ENCODE results near the gene UGT8.
"Not testable (repeated sequence)": the region's sequence is repeated elsewhere in the genome, so short reads cannot be mapped to it uniquely, and the experiment has no call there.

UGT8 gene

DNA sequence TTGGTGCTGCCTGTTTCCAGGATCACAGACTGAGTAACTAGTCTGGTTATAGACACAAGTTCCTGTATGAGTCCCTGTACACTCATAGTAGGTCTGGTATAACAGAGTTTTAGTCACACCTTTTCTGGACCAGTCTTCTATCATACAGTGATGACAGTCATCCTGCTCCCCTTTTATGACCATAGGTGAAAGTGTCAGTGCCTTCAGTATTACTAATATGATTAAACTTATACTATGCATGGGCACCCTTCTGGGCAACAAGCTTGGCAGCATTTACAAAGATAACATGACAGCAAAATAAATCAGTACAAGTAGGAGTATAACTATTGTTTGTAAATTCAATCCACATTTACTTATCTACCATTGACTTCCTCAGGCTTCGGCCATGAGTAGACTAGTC lies 8.2 kb upstream of the UGT8 start:
- H3K36me3 ChIP-seq (ENCODE audit: control insufficient read depth in 5 of 5, insufficient read depth in 5 of 5, low read length in 5 of 5); H3K9me3 ChIP-seq (ENCODE audit: control insufficient read depth in 5 of 5, low read length in 5 of 5); H3K9ac ChIP-seq (ENCODE audit: low read length in 5 of 5); H3K27me3 ChIP-seq (ENCODE audit: control insufficient read depth in 5 of 5, insufficient read depth in 4 of 5, low read length in 5 of 5); H3K27ac ChIP-seq (ENCODE audit: low read depth, low read length); H3K4me1 ChIP-seq (ENCODE audit: control insufficient read depth in 5 of 5, insufficient read depth in 5 of 5, low read length in 5 of 5); H3K4me3 ChIP-seq (ENCODE audit: low read depth in 1 of 5, low read length in 5 of 5): not testable (repeated sequence)

DNA sequence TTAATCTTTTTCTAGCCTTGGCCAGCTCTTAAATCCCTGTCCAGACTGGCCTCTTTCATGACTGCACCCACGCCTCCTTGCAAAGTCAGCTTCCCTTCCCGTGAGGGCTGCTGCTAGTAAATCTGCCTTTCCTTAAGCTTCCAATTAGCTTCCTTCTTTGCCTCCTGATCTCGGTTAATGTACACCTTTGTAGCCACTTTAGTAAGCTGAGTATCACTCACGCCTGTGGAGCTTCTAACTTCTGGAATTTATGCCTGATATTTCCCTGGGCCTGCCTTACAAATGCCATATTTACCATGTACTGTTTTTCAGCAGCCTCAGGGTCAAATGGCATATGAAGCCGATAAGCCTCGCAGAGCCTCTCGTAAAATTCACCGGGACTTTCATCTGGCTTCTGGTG lies 5.1 kb upstream of the UGT8 start:
- no peak overlapping the region for H3K4me3 ChIP-seq (ENCODE audit: low read depth in 1 of 5, low read length in 5 of 5)
- H3K27me3 ChIP-seq (ENCODE audit: control insufficient read depth in 5 of 5, insufficient read depth in 4 of 5, low read length in 5 of 5) = peaks cover 7 to 20% (median 10%) of the 10 kb centered on the region in 5 donors
- peaks cover 0 to 8% (median 7%) of the 10 kb centered on the region in 5 donors for H3K4me1 ChIP-seq (ENCODE audit: control insufficient read depth in 5 of 5, insufficient read depth in 5 of 5, low read length in 5 of 5)
- H3K9ac ChIP-seq (ENCODE audit: low read length in 5 of 5) = no peak overlapping the region
- no peaks in the 10 kb centered on the region for H3K9me3 ChIP-seq (ENCODE audit: control insufficient read depth in 5 of 5, low read length in 5 of 5)
- H3K27ac ChIP-seq (ENCODE audit: low read depth, low read length) = no peak overlapping the region
- H3K36me3 ChIP-seq (ENCODE audit: control insufficient read depth in 5 of 5, insufficient read depth in 5 of 5, low read length in 5 of 5) = no peaks in the 10 kb centered on the region

DNA sequence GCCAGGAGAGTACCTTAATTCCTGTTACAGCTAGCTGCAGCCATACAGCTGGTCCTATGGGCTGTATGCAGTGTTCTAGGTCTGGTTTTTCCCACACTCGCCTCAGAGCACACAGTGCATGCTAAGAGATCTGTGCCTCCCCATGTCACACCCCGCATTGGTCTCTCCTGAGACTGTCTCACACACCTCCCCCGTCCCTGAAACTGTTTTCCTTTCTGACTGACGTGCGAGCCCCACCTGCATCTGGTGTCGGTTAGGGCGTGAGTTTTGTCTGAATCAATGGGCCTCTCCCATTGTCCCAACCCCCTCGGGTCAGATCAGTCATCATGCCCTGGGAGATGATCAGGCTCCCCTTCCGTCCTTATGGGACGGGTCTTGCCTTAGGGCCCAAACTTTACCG lies 3.4 kb upstream of the UGT8 start:
- Histone ChIP-seq H3K9ac (ENCODE audit: low read length in 5 of 5) (no peak overlapping the region), H3K4me1 (ENCODE audit: control insufficient read depth in 5 of 5, insufficient read depth in 5 of 5, low read length in 5 of 5) (peaks cover 0 to 22% (median 21%) of the 10 kb centered on the region in 5 donors), H3K9me3 (ENCODE audit: control insufficient read depth in 5 of 5, low read length in 5 of 5) (no peaks in the 10 kb centered on the region), H3K36me3 (ENCODE audit: control insufficient read depth in 5 of 5, insufficient read depth in 5 of 5, low read length in 5 of 5) (no peaks in the 10 kb centered on the region), H3K27me3 (ENCODE audit: control insufficient read depth in 5 of 5, insufficient read depth in 4 of 5, low read length in 5 of 5) (peaks cover 7 to 33% (median 21%) of the 10 kb centered on the region in 5 donors), H3K27ac (ENCODE audit: low read depth, low read length) (no peak overlapping the region), H3K4me3 (ENCODE audit: low read depth in 1 of 5, low read length in 5 of 5) (no peak overlapping the region)

DNA sequence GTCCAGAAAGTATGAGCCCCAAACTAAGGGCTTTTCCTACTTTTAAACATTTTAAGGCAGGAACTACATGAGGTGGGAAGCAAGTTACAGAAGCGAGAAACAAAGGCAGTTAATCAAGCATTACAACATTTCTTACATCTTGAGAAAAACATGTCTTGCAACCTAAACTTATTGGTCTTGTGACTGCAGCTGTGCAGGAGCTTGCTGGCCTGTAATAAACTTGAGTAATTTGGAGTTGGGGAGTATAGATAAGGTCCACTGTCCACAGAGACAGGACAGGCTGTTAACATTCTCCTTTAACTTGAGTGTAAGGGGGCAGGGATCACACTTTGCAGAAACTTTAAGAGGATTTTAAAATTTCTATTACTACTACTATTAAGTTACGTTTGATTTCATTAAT lies 2.7 kb upstream of the UGT8 start:
- peaks cover 7 to 37% (median 21%) of the 10 kb centered on the region in 5 donors for H3K27me3 ChIP-seq (ENCODE audit: control insufficient read depth in 5 of 5, insufficient read depth in 4 of 5, low read length in 5 of 5)
- peaks cover 0 to 22% (median 21%) of the 10 kb centered on the region in 5 donors for H3K4me1 ChIP-seq (ENCODE audit: control insufficient read depth in 5 of 5, insufficient read depth in 5 of 5, low read length in 5 of 5)
- no peaks in the 10 kb centered on the region for H3K36me3 ChIP-seq (ENCODE audit: control insufficient read depth in 5 of 5, insufficient read depth in 5 of 5, low read length in 5 of 5)
- H3K9me3 ChIP-seq (ENCODE audit: control insufficient read depth in 5 of 5, low read length in 5 of 5) = no peaks in the 10 kb centered on the region
- H3K27ac ChIP-seq (ENCODE audit: low read depth, low read length) = no peak overlapping the region
- no peak overlapping the region for H3K9ac ChIP-seq (ENCODE audit: low read length in 5 of 5)
- no peak overlapping the region for H3K4me3 ChIP-seq (ENCODE audit: low read depth in 1 of 5, low read length in 5 of 5)

DNA sequence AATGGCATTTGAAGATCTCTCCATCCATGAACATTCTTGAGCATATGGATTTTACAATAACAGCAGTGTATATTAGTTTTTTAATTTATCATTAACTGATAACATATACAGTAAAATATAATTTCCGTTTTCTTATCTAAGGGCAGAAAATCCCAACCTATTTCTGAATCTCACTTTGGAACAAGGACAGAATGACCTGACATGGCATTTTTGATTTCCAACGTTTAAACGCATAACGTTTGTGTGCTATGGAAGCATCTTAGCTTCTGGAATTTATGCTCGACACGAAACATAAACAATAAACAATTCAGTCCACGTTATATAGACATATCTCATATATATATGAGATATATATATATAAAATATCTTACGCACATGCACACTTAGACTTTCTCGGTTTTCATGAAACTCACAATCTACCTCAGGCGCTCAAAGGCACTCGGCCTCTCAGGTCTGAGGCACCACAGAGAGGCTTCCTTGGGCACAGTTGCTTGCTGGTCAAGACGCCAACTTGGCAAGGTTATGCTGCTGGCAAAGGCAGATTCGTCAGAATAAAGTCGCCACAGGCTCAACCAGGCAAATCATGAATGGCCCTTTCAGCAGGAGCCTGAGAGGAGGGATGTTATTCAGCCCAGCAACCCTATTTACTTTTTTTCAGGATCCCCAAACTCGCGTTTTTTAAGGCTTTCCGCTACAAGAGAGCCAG lies 1.0 kb upstream of the UGT8 start:
- Histone ChIP-seq H3K4me1 (ENCODE audit: control insufficient read depth in 5 of 5, insufficient read depth in 5 of 5, low read length in 5 of 5) (peaks cover 0 to 22% (median 21%) of the 10 kb centered on the region in 5 donors), H3K36me3 (ENCODE audit: control insufficient read depth in 5 of 5, insufficient read depth in 5 of 5, low read length in 5 of 5) (no peaks in the 10 kb centered on the region), H3K9me3 (ENCODE audit: control insufficient read depth in 5 of 5, low read length in 5 of 5) (no peaks in the 10 kb centered on the region), H3K4me3 (ENCODE audit: low read depth in 1 of 5, low read length in 5 of 5) (peak overlapping the region in 2 of 5 donors; percentile 71 to 78), H3K27ac (ENCODE audit: low read depth, low read length) (no peak overlapping the region), H3K27me3 (ENCODE audit: control insufficient read depth in 5 of 5, insufficient read depth in 4 of 5, low read length in 5 of 5) (peaks cover 7 to 37% (median 21%) of the 10 kb centered on the region in 5 donors), H3K9ac (ENCODE audit: low read length in 5 of 5) (no peak overlapping the region)

DNA sequence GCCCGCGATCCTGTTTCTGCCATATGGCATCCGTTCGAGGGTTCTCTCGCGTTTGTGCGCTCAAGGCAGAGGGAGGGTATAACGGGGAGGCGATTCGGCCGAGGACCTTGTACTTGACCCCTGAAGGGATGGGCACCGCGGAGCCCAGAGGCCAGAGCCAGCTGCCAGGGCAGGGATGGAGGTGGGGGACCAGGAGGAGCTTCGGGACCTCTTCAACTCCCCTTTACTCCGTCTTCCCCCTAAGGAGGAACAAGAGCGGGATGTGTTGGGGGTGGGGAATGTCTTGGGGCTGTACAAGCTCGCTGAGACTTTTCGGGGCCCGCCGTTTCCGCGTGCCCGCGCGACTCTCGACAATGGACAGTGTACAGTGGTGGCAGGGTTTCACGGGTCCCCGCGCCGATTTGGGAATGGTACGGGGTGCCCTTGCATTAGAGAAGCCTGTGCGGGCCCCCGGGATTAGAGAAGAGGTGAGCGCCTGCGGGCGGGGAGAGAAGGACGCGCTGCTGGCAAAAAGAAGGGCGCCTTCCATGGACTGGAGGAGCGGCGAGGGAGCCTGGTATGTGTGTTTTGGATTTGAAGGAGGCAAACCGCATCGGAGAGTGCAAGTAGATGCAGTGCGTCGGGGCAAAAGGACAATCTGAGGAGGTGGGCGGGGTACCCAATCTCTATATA lies 760 bp downstream of the UGT8 start:
- no peak overlapping the region for H3K27ac ChIP-seq (ENCODE audit: low read depth, low read length)
- no peaks in the 10 kb centered on the region for H3K9me3 ChIP-seq (ENCODE audit: control insufficient read depth in 5 of 5, low read length in 5 of 5)
- peaks cover 0 to 22% (median 21%) of the 10 kb centered on the region in 5 donors for H3K4me1 ChIP-seq (ENCODE audit: control insufficient read depth in 5 of 5, insufficient read depth in 5 of 5, low read length in 5 of 5)
- H3K4me3 ChIP-seq (ENCODE audit: low read depth in 1 of 5, low read length in 5 of 5) = peak overlapping the region; percentile 31 to 71 (median 65)
- H3K36me3 ChIP-seq (ENCODE audit: control insufficient read depth in 5 of 5, insufficient read depth in 5 of 5, low read length in 5 of 5) = no peaks in the 10 kb centered on the region
- H3K27me3 ChIP-seq (ENCODE audit: control insufficient read depth in 5 of 5, insufficient read depth in 4 of 5, low read length in 5 of 5) = peaks cover 7 to 33% (median 21%) of the 10 kb centered on the region in 5 donors
- no peak overlapping the region for H3K9ac ChIP-seq (ENCODE audit: low read length in 5 of 5)

DNA sequence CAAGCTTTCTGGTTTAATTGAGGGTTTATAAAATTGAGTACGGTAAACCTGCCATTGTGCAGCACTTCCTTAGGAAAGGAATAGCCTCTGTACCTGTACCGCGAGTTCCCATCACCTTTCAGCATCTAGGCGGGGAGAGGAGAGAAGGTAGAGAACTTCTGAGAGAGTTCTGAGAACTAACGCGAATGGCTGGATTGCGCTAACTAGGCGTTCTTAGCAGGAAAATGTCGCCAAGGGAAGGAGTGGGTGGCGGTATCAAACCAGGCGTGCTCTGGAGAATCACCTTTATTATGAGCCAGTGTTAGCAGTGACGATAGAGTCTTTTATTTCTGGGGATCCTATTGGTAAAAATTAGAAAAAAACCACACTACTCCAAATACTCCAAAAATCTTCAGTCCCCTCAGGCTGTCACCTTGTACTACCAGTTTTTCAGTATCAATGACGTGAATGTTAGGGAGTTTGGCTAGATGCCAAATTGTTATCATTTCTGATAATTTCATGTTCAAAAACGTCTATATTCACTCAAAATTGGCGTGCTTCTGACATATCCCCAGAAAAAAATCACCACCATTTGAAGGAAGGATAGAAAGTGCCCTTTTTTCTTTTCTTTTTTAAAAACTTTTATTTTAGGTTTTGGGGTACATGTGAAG lies 1.4 kb downstream of the UGT8 start:
- Histone ChIP-seq H3K9ac (ENCODE audit: low read length in 5 of 5) (no peak overlapping the region), H3K9me3 (ENCODE audit: control insufficient read depth in 5 of 5, low read length in 5 of 5) (no peaks in the 10 kb centered on the region), H3K27ac (ENCODE audit: low read depth, low read length) (no peak overlapping the region), H3K36me3 (ENCODE audit: control insufficient read depth in 5 of 5, insufficient read depth in 5 of 5, low read length in 5 of 5) (no peaks in the 10 kb centered on the region), H3K4me1 (ENCODE audit: control insufficient read depth in 5 of 5, insufficient read depth in 5 of 5, low read length in 5 of 5) (peaks cover 0 to 22% (median 21%) of the 10 kb centered on the region in 5 donors), H3K27me3 (ENCODE audit: control insufficient read depth in 5 of 5, insufficient read depth in 4 of 5, low read length in 5 of 5) (peaks cover 7 to 30% (median 21%) of the 10 kb centered on the region in 5 donors), H3K4me3 (ENCODE audit: low read depth in 1 of 5, low read length in 5 of 5) (peak overlapping the region in 2 of 5 donors; percentile 70 to 71)

DNA sequence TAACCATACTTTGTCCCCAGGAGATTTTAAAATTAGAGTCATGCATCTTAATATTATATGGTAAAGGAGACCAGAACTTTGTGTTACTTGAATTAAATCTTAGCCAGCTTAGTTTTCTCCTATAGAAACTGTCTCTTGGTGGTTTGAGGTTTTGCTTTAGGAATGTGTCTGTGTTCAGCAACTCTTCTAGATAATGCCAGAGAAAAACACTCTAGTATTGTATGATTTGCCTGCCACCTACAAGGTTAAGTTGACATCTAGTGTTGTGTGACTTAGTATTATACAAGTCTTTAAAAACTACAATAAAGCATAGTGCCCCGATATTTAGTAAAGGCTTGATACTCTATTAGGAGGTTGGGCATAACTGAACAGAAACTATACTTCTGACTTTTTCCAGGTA lies 2.1 kb downstream of the UGT8 start:
- Histone ChIP-seq H3K9me3 (ENCODE audit: control insufficient read depth in 5 of 5, low read length in 5 of 5) (no peaks in the 10 kb centered on the region), H3K9ac (ENCODE audit: low read length in 5 of 5) (no peak overlapping the region), H3K36me3 (ENCODE audit: control insufficient read depth in 5 of 5, insufficient read depth in 5 of 5, low read length in 5 of 5) (no peaks in the 10 kb centered on the region), H3K27me3 (ENCODE audit: control insufficient read depth in 5 of 5, insufficient read depth in 4 of 5, low read length in 5 of 5) (peaks cover 7 to 25% (median 14%) of the 10 kb centered on the region in 5 donors), H3K27ac (ENCODE audit: low read depth, low read length) (no peak overlapping the region), H3K4me1 (ENCODE audit: control insufficient read depth in 5 of 5, insufficient read depth in 5 of 5, low read length in 5 of 5) (peaks cover 0 to 22% (median 21%) of the 10 kb centered on the region in 5 donors), H3K4me3 (ENCODE audit: low read depth in 1 of 5, low read length in 5 of 5) (no peak overlapping the region)

DNA sequence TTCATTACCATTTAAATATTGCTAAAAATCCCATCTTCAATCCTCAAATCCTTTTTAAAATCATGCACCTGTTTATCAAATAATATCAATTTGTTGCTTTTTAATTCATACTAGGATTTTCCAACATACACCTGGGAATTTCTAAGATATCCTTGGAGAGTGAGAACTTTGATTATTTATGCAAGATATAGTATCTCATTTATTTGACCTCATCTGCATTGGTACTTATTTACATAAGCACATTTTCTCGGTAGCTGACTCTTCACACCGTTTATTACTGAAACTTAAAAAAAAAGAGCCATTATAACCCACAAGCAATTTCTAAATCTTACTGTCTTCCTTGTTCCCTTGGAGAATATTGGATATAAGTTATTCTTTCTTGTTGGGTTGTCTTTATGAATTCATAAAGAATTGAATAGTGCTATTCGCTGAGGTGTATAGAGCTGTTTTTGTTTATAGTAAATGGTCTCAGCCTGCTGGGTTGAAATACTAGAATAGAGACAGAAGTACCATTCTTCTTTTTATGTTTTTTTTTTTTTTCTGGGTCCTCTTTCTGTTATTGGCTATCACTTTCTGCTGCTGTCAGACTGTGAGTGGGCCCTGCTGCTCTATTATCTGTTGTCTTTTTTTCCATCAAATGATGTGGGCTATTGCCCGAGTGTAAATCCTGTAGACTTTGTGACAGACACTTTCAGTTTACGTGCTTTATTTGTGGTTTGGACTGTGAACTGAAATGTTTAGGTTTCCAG lies 2.9 kb downstream of the UGT8 start:
- H3K4me3 ChIP-seq (ENCODE audit: low read depth in 1 of 5, low read length in 5 of 5) = no peak overlapping the region
- no peaks in the 10 kb centered on the region for H3K9me3 ChIP-seq (ENCODE audit: control insufficient read depth in 5 of 5, low read length in 5 of 5)
- no peak overlapping the region for H3K27ac ChIP-seq (ENCODE audit: low read depth, low read length)
- H3K4me1 ChIP-seq (ENCODE audit: control insufficient read depth in 5 of 5, insufficient read depth in 5 of 5, low read length in 5 of 5) = peaks cover 0 to 22% (median 21%) of the 10 kb centered on the region in 5 donors
- H3K27me3 ChIP-seq (ENCODE audit: control insufficient read depth in 5 of 5, insufficient read depth in 4 of 5, low read length in 5 of 5) = peaks cover 7 to 25% (median 14%) of the 10 kb centered on the region in 5 donors
- no peaks in the 10 kb centered on the region for H3K36me3 ChIP-seq (ENCODE audit: control insufficient read depth in 5 of 5, insufficient read depth in 5 of 5, low read length in 5 of 5)
- H3K9ac ChIP-seq (ENCODE audit: low read length in 5 of 5) = no peak overlapping the region
